Liver (tissue), 9 donors: ENCODE results near the gene CYP2A13. TPM values are rescaled to one million over a fixed set of nuclear protein-coding genes. Genes with fewer than 3 reads are reported as not detected.
A peak's percentile ranks its signal among the peaks of the same experiment; 100 is the strongest.
"Not testable (repeated sequence)": the region's sequence is repeated elsewhere in the genome, so short reads cannot be mapped to it uniquely, and the experiment has no call there.

Source experiments
- DNase-seq: peaks from one replicate; pipeline ENCODE4 v3.0.0-alpha.2; 2017; ENCODE audit warnings: low spot score
- H3K27ac ChIP-seq, 2 donors: one replicate each; pipeline ENCODE4 v1.7.0; 2013; ENCODE audit warnings: inconsistent platforms in 2 of 2, low read length in 2 of 2, control low read depth in 1 of 2, low read depth in 1 of 2, mild to moderate bottlenecking in 1 of 2
- H3K27me3 ChIP-seq, 4 donors: one replicate each; pipeline versions ENCODE4 v1.6.1 to v1.7.0; 2013; ENCODE audit warnings: low read length in 3 of 4, inconsistent platforms in 1 of 4, mild to moderate bottlenecking in 1 of 4, moderate library complexity in 1 of 4; ENCODE audit not compliant: control insufficient read depth in 4 of 4, insufficient read depth in 4 of 4
- H3K36me3 ChIP-seq, 4 donors: one replicate each; pipeline versions ENCODE4 v1.6.1 to v1.7.0; 2013; ENCODE audit warnings: low read length in 3 of 4, mild to moderate bottlenecking in 3 of 4, low read depth in 1 of 4, moderate library complexity in 1 of 4; ENCODE audit not compliant: control insufficient read depth in 4 of 4, insufficient read depth in 3 of 4
- H3K4me1 ChIP-seq, 4 donors: one replicate each; pipeline versions ENCODE4 v1.6.1 to v1.7.0; 2013; ENCODE audit warnings: low read length in 3 of 4, mild to moderate bottlenecking in 3 of 4, moderate library complexity in 1 of 4; ENCODE audit not compliant: control insufficient read depth in 4 of 4, insufficient read depth in 4 of 4
- H3K4me3 ChIP-seq, 3 donors: one replicate each; pipeline versions ENCODE4 v1.6.1 to v1.7.0; 2013; ENCODE audit warnings: low read length in 3 of 3, control low read depth in 1 of 3, low read depth in 1 of 3, mild to moderate bottlenecking in 1 of 3
- H3K9ac ChIP-seq, 2 donors: one replicate each; pipeline ENCODE4 v1.7.0; 2013; ENCODE audit warnings: low read length in 2 of 2, mild to moderate bottlenecking in 2 of 2, moderate library complexity in 2 of 2, control low read depth in 1 of 2, low read depth in 1 of 2
- H3K9me3 ChIP-seq, 4 donors: one replicate each; pipeline versions ENCODE4 v1.6.1 to v1.7.0; 2013; ENCODE audit warnings: low read length in 3 of 4; ENCODE audit not compliant: control insufficient read depth in 4 of 4
- EGR1 ChIP-seq, 2 donors: IDR thresholded peaks; 2 replicates each; pipeline ENCODE4 v1.6.1; 2016 to 2018; ENCODE audit warnings: antibody characterized with exemption in 2 of 2, low read depth in 2 of 2
- FOXA2 ChIP-seq: IDR thresholded peaks from 2 replicates; pipeline ENCODE4 v1.6.1; 2016; ENCODE audit warnings: antibody characterized with exemption
- GABPA ChIP-seq, 2 donors: IDR thresholded peaks in 1 of 2; conservative IDR thresholded peaks in 1 of 2; 2 replicates each; pipeline ENCODE4 v1.6.1; 2016; ENCODE audit warnings: antibody characterized with exemption in 2 of 2, mild to moderate bottlenecking in 1 of 2, moderate library complexity in 1 of 2
- HNF4A ChIP-seq, 2 donors: conservative IDR thresholded peaks; 2 replicates each; pipeline ENCODE4 v1.6.1; 2016; ENCODE audit warnings: antibody characterized with exemption in 2 of 2, mild to moderate bottlenecking in 2 of 2
- HNF4G ChIP-seq: IDR thresholded peaks from 2 replicates; pipeline ENCODE4 v1.6.1; 2016; ENCODE audit warnings: antibody characterized with exemption
- JUND ChIP-seq, 2 donors: IDR thresholded peaks; 2 replicates each; pipeline ENCODE4 v1.6.1; 2016; ENCODE audit warnings: antibody characterized with exemption in 2 of 2
- MAX ChIP-seq: IDR thresholded peaks from 2 replicates; pipeline ENCODE4 v1.6.1; 2016; ENCODE audit warnings: antibody characterized with exemption
- NR2F2 ChIP-seq: IDR thresholded peaks from 2 replicates; pipeline ENCODE4 v1.6.1; 2016; ENCODE audit warnings: antibody characterized with exemption
- RAD21 ChIP-seq, 2 donors: IDR thresholded peaks; 2 replicates each; pipeline ENCODE4 v1.6.1; 2016; ENCODE audit warnings: antibody characterized with exemption in 2 of 2, mild to moderate bottlenecking in 2 of 2
- RXRA ChIP-seq, 2 donors: IDR thresholded peaks; 2 replicates each; pipeline ENCODE4 v1.6.1; 2017 to 2018; ENCODE audit warnings: antibody characterized with exemption in 2 of 2, mild to moderate bottlenecking in 1 of 2
- SP1 ChIP-seq: IDR thresholded peaks from 2 replicates; pipeline ENCODE4 v1.6.1; 2018; ENCODE audit warnings: antibody characterized with exemption, mild to moderate bottlenecking
- TAF1 ChIP-seq: conservative IDR thresholded peaks from 2 replicates; pipeline ENCODE4 v1.6.1; 2016; ENCODE audit warnings: antibody characterized with exemption, mild to moderate bottlenecking
- YY1 ChIP-seq: IDR thresholded peaks from 2 replicates; pipeline ENCODE4 v1.6.1; 2016; ENCODE audit warnings: antibody characterized with exemption, mild to moderate bottlenecking
- WGBS: extraction: QIAGEN DNeasy Blood & Tissue Kit; methylation state at CpG from one replicate; pipeline ENCODE4 v1.1.7; 2013; 5-methylcytosine and 5-hydroxymethylcytosine counted together
- polyA plus RNA-seq, 2 donors: library from polyadenylated mRNA; stranded (reverse) in 1 of 2; unstranded in 1 of 2; fragments of 200-250 nt in 1 of 2; fragments of >200 nt in 1 of 2; fragmentation: Nextera tagmentation in 1 of 2; extraction: Ambion mirVana in 1 of 2; gene quantifications; one replicate each; pipeline versions ENCODE4 v1.2.1 to v1.2.3, GENCODE V29; 2013 to 2015
- total RNA-seq, 2 donors: library from RNA; depleted of rRNA; stranded (reverse); fragments of >200 nt; gene quantifications; one replicate each; pipeline ENCODE4 v1.2.3, GENCODE V29; 2014
- TF ChIP-seq, protein P1 (sequence below): IDR thresholded peaks from 2 replicates; pipeline ENCODE4 v1.6.1; 2016; ENCODE audit warnings: antibody characterized with exemption
- donor health status: healthy.
- donor health status: healthy.
- donor health status: healthy.
- donor health status: healthy.
- donor health status: healthy.

CYP2A13 gene
- total and polyA plus RNA-seq, 4 donors: 0.08 to 0.16 TPM; not detected in 2

DNA sequence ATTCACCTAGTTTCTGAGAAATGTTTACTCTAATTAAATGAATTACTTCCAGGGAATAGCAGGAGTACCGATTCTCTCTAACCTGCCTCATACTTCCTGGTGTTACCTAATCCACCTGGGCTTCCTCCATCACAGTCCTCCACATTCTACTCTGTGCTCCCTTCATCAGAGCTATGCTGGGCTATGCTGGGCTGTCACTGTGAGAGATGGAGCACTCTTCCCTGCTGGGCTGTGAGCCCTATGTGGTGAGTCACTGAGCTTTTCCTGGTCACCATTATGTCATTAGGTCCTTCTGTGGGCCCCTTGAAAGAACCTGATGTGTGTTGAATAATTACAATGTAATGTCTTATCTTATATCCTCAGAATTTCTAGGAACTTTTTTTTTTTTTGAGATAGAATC, 43.2 kb upstream of the CYP2A13 start:
- not testable (repeated sequence) for H3K27ac ChIP-seq, H3K9me3 ChIP-seq, H3K4me3 ChIP-seq, H3K36me3 ChIP-seq, DNase-seq, H3K27me3 ChIP-seq, H3K9ac ChIP-seq, H3K4me1 ChIP-seq
- WGBS: 26% methylated on average over 1 of the region's 1 CpG

DNA sequence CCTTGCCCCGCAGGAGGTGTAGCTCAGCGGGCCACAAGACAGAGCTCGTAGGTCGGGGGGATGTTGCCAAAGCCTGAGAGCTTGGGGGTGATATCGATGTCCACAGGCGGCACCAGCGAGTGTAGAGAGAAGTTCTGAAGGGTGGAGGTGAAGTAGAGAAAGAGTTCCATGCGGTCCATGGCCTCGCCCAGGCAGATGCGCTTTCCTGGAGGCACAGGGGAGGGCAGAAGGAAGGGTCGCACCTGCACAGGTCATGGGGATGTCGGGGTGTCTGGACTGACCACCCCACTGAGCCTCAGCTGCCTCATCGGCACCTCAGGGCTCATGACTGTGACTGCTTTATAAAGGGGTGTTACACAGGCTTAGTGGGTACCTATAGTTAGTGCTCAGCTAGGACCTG, 37.8 kb upstream of the CYP2A13 start:
- no peak for DNase-seq
- whole genome bisulfite sequencing: 88% methylated on average over 13 of the region's 13 CpGs
- H3K27me3 ChIP-seq: no peaks in the 10 kb centered on the region
- no peak overlapping the region for H3K9ac ChIP-seq
- no peaks in the 10 kb centered on the region for H3K4me1 ChIP-seq
- TF ChIP-seq SP1: no peak
- TF ChIP-seq, protein P1, sequence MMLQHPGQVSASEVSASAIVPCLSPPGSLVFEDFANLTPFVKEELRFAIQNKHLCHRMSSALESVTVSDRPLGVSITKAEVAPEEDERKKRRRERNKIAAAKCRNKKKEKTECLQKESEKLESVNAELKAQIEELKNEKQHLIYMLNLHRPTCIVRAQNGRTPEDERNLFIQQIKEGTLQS: no peak
- TF ChIP-seq EGR1 (IDR thresholded peaks at IDR 0.05; ENCODE audit: low read depth in 2 of 2): no peak
- TF ChIP-seq HNF4G: no peak
- no peak for TF ChIP-seq JUND (IDR thresholded peaks at IDR 0.05)
- TF ChIP-seq TAF1: no peak
- TF ChIP-seq HNF4A (conservative IDR thresholded peaks at IDR 0.05): no peak
- no peak for TF ChIP-seq NR2F2
- TF ChIP-seq GABPA (IDR thresholded peaks at IDR 0.05 in 1 of 2, conservative IDR thresholded peaks at IDR 0.05 in 1 of 2): no peak
- no peak for TF ChIP-seq FOXA2
- no peaks in the 10 kb centered on the region for H3K9me3 ChIP-seq
- H3K4me3 ChIP-seq: no peak overlapping the region
- no peak overlapping the region for H3K27ac ChIP-seq
- no peaks in the 10 kb centered on the region for H3K36me3 ChIP-seq

- H3K36me3 ChIP-seq, H3K4me1 ChIP-seq, H3K9ac ChIP-seq, H3K4me3 ChIP-seq, H3K27me3 ChIP-seq, H3K27ac ChIP-seq, DNase-seq, H3K9me3 ChIP-seq: not testable (repeated sequence)
- WGBS: 93% methylated on average over 7 of the region's 7 CpGs
Measured at GRCh38 chr19:41052162-41052561, 36.1 kb upstream of the CYP2A13 start.

DNA sequence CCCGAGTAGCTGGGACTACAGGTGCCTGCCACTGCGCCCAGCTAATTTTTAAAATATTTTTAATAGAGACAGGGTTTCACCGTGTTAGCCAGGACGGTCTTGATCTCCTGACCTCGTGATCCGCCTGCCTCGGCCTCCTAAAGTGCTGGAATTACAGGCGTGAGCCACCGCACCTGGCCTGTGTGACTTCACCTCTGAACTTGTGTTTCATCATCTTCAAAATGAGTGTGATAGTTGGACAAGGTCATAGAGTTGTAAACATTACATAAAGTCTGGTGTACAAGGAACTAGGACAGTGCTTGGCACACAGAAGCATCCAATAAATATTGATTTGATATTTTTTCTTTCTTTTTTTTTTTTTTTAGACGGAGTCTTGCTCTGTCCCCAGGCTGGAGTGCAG, 34.9 kb upstream of the CYP2A13 start:
- not testable (repeated sequence) for H3K27ac ChIP-seq, H3K4me1 ChIP-seq, H3K9ac ChIP-seq, H3K9me3 ChIP-seq, H3K4me3 ChIP-seq, H3K27me3 ChIP-seq, DNase-seq, H3K36me3 ChIP-seq
- peak; percentile 38 for TF ChIP-seq MAX
- TF ChIP-seq, protein P1: peak; percentile 44
- TF ChIP-seq RAD21 (IDR thresholded peaks at IDR 0.05): peak in 1 of 2 donors; percentile 47
- peak in 1 of 2 donors; percentile 28 for TF ChIP-seq JUND (IDR thresholded peaks at IDR 0.05)
- peak; percentile 45 for TF ChIP-seq SP1
- peak; percentile 22 for TF ChIP-seq HNF4G
- peak; percentile 67 for TF ChIP-seq NR2F2
- TF ChIP-seq RXRA (IDR thresholded peaks at IDR 0.05): peak; percentile 69 to 82
- peak; percentile 31 for TF ChIP-seq YY1
- TF ChIP-seq HNF4A (conservative IDR thresholded peaks at IDR 0.05): peak; percentile 63 to 68
- 44% methylated on average over 10 of the region's 10 CpGs for WGBS
